KOPT-K1 (cell line): ENCODE data around the gene UBA6.

Experiments used
- H3K27ac ChIP-seq: fragments of 200-600 bp; sonication (generic); 2 replicates; pipeline ENCODE4 v1.5.1; 2016; ENCODE audit warnings: antibody characterized with exemption, mild to moderate bottlenecking, low read depth, low read length; ENCODE audit not compliant: poor library complexity, severe bottlenecking
- H3K36me3 ChIP-seq: fragments of 200-600 bp; sonication (generic); 2 replicates; pipeline ENCODE4 v1.5.1; 2017; ENCODE audit warnings: antibody characterized with exemption, mild to moderate bottlenecking, low read length, moderate library complexity; ENCODE audit not compliant: insufficient read depth
- H3K9me3 ChIP-seq: fragments of 200-600 bp; sonication (generic); 2 replicates; pipeline ENCODE4 v1.5.1; 2017; ENCODE audit warnings: antibody characterized with exemption, low read length, mild to moderate bottlenecking; ENCODE audit not compliant: insufficient read depth, poor library complexity, severe bottlenecking

UBA6 gene

GRCh38 chr4:67593741-67594175, 107.2 kb downstream of the UBA6 start:
- no peak overlapping the region for H3K27ac ChIP-seq
- no peaks in the 10 kb centered on the region for H3K36me3 ChIP-seq
- no peaks in the 10 kb centered on the region for H3K9me3 ChIP-seq

DNA sequence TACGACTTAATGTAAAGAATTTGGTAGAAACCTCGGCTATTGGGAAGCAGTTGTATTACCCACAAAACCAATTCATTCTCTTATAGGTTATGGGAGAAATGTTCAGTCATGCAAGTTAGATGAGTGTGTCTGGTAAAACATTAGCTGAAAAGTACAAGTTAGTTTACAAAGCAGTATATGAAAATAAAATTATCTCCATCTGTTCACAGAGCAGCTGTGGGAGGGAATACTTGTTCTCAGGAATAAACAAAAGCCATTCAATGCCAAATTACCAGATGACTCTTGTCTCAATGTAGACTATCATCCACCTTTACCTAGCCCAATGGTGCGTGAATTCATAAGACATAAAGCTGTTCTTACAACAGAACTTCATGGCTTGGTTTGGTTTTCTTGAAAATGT, 113.8 kb downstream of the UBA6 start:
- Histone ChIP-seq H3K27ac (no peak overlapping the region), H3K36me3 (no peaks in the 10 kb centered on the region), H3K9me3 (no peaks in the 10 kb centered on the region)

DNA sequence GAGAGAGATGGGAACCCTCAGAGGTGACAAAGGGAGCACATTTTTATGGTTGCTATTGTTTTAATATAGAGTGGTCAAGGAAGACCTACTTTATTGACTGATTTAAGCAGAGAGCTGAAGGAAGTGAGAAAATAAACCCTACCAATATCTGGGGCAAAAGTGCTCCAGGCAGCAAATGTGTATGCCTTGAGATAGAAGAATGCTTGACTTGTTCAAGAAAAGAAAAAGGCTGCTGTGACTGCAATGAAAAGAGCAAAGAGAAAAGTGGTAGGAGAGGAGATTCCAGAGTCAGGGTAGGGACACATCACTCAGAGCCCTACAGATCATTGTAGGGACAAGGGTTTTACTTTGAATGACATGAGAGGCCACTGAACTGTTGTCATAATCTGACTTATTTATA, 116.5 kb downstream of the UBA6 start:
- Histone ChIP-seq H3K36me3 (no peaks in the 10 kb centered on the region), H3K9me3 (no peaks in the 10 kb centered on the region)

GRCh38 chr4:67581913-67582312, 119.0 kb downstream of the UBA6 start:
- Histone ChIP-seq H3K27ac (no peak overlapping the region), H3K36me3 (no peaks in the 10 kb centered on the region), H3K9me3 (no peaks in the 10 kb centered on the region)

More for the DNA sequence above, 116.5 kb downstream of the UBA6 start:
- H3K27ac ChIP-seq = no peak overlapping the region

- H3K9me3 ChIP-seq = no peaks in the 10 kb centered on the region
- no peaks in the 10 kb centered on the region for H3K36me3 ChIP-seq
- H3K27ac ChIP-seq = no peak overlapping the region
Observed at GRCh38 chr4:67581208-67581857, 119.6 kb downstream of the UBA6 start.

GRCh38 chr4:67580577-67580976, 120.4 kb downstream of the UBA6 start:
- Histone ChIP-seq H3K36me3 (no peaks in the 10 kb centered on the region), H3K27ac (no peak overlapping the region), H3K9me3 (no peaks in the 10 kb centered on the region)

DNA sequence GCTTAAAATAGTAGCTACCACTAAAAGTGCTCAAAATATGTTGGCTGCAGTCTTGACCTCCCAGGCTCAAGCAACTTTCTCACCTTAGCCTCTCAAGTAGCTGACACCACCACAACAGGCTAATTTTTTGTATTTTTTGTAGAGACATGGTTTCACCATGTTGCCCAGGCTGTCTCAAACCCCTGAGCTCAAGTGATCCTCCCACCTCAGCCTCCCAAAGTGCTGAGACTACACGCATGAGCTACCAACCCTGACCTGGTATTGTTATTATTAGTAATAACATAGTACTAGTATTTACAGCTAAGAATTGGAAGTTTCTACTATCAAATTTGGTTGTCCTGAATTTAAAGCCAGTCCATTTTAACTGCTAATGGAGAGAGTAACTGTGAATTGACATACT, 124.4 kb downstream of the UBA6 start:
- Histone ChIP-seq H3K27ac (no peak overlapping the region), H3K9me3 (no peaks in the 10 kb centered on the region), H3K36me3 (no peaks in the 10 kb centered on the region)

GRCh38 chr4:67576059-67576466, 124.9 kb downstream of the UBA6 start:
- Histone ChIP-seq H3K27ac (no peak overlapping the region), H3K36me3 (no peaks in the 10 kb centered on the region), H3K9me3 (no peaks in the 10 kb centered on the region)

- Histone ChIP-seq H3K27ac (no peak overlapping the region), H3K36me3 (no peaks in the 10 kb centered on the region), H3K9me3 (no peaks in the 10 kb centered on the region)
Observed at GRCh38 chr4:67575232-67576058, 125.5 kb downstream of the UBA6 start.

DNA sequence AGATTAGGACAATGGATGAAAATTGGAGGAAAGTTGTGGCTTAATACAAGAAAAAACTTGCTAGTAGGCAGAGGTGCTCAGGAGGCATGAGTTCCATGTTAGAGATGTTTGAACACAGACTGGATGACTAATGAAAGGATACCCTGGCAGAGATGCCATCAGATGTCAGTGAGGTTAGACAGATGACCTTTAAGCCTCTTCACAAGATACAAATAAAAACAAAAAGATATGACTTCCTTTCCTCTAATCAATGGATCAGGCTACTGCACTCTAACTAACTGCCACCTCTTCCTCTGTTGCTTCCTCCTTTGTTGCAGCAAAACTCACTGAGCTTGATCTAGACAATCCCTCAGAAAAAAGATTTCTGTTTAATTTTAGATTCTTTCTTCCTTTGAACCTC, 127.8 kb downstream of the UBA6 start:
- Histone ChIP-seq H3K9me3 (no peaks in the 10 kb centered on the region), H3K27ac (no peak overlapping the region), H3K36me3 (no peaks in the 10 kb centered on the region)

GRCh38 chr4:67571975-67572374, 129.0 kb downstream of the UBA6 start:
- Histone ChIP-seq H3K27ac (no peak overlapping the region), H3K9me3 (no peaks in the 10 kb centered on the region), H3K36me3 (no peaks in the 10 kb centered on the region)

DNA sequence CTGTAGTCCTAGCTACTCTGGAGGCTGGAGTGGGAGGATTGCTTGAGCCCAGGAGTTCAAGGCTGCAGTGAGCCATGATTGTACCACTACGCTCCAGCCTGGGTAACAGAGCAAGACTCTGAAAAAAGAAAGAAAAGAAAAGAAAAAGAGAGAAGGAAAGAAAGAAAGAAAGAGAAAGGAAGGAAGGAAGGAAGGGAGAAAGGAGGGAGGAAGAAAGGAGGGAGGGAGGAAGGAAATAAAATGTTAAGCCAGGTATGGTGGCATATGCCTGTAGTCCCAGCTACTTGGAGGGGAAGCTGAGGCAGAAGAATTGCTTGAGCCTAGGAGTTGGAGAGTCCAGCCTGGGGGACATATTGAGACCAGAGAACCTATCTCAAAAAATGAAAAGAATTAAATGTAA, 130.4 kb downstream of the UBA6 start:
- H3K9me3 ChIP-seq = no peaks in the 10 kb centered on the region
- H3K36me3 ChIP-seq = no peaks in the 10 kb centered on the region
- no peak overlapping the region for H3K27ac ChIP-seq

DNA sequence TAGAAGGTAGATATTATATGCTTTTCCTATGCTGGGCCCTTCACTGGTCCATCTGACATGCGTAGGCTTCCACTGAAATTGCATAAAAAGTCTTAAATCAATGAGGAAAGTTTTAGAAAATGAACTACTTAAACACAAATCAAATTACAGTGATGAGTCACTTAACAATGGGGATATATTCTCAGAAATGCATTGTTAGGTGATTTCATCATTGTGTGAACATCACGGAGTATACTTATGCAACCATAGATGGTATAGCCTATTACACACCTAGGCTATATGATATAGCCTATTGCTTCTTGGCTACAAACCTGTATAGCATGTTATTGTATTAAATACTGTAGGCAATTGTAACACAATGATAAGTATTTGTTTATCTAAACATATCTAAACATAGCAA, 132.1 kb downstream of the UBA6 start:
- H3K9me3 ChIP-seq = no peaks in the 10 kb centered on the region
- no peaks in the 10 kb centered on the region for H3K36me3 ChIP-seq
- H3K27ac ChIP-seq = no peak overlapping the region

DNA sequence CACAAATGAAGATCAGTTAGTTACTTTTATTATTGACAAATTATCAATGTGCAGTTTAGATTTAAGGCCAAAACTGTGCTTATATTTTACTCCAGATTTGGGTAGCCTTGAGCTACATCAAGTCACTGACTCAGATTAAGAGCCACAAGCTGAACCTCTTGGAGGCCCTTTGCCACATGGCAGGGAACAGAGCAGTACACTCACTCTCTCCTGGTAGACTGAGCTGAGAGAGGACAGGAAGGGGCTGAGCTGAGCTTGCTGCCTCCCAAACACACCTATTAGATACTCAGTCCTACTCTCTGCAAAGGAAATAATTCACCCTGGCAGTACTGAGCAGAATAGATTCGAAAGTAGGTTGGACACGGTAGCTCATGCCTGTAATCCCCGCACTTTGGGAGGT, 134.6 kb downstream of the UBA6 start:
- Histone ChIP-seq H3K36me3 (no peaks in the 10 kb centered on the region), H3K9me3 (no peaks in the 10 kb centered on the region), H3K27ac (no peak overlapping the region)

- Histone ChIP-seq H3K9me3 (no peaks in the 10 kb centered on the region), H3K36me3 (no peaks in the 10 kb centered on the region), H3K27ac (no peak overlapping the region)
Observed at GRCh38 chr4:67565284-67565683, 135.7 kb downstream of the UBA6 start.
